GM21447 (cell line): Measurements from ENCODE around the gene MIP.
"Not testable (repeated sequence)": the region's sequence is repeated elsewhere in the genome, so short reads cannot be mapped to it uniquely, and the experiment has no call there.

ENCODE experiments used
- ATAC-seq: cut with Tn5 transposase; IDR thresholded peaks from one replicate; pipeline ENCODE4 v1.9.1; 2021; ENCODE audit not compliant: unreplicated experiment

MIP gene

GRCh38 chr12:56411781-56412639, 42.4 kb downstream of the MIP start:
- ATAC-seq: no peak

GRCh38 chr12:56410768-56411167, 43.7 kb downstream of the MIP start:
- ATAC-seq: no peak

DNA sequence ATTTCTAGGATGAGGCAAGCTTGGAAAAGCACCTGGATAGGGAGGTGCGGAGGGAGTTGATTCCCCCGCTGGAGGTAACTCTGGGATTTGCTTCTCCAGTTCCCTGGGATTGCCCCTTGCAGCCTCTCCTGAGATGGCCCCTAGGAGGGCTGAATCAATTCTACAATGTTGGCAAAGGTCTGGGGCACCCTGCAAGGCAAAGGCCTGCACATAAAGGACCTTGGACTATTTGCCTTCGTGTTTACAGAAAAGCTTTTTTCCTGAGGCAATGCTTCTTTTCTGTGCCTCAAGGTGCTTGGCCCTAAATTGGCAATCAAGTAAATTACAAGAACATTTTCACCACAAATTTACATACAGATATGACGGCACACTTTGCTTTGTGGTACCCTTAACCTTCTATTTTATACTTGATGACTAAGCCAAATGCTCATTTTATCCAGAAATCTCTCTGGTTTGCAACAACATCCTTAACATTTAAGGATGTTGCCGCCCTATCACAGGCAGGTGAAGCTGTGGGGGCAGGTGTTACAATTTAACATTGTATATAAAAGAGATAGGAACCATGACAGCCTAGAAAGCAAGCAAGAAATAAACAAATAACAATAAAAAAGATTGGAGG, 45.5 kb downstream of the MIP start:
- no peak for ATAC-seq

GRCh38 chr12:56404227-56404626, 50.2 kb downstream of the MIP start:
- ATAC-seq: not testable (repeated sequence)

- not testable (repeated sequence) for ATAC-seq
Measured at GRCh38 chr12:56401612-56402011, 52.8 kb downstream of the MIP start.

DNA sequence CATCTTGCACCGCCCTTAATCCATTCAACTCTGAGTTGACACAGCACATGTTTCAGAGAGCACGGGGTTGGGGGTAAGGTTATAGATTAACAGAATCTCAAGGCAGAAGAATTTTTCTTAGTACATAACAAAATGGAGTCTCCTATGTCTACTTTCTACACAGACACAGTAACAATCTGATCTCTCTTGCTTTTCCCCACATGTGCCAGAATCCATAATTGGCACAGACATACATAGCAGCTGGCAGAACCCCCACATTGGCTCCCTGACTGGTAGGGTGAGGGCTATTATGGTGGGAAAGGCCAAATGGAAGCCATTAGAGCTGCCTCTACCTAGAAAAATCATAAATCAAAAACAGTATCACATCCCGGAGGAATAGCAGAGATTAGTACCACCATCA, 53.3 kb downstream of the MIP start:
- ATAC-seq: not testable (repeated sequence)
